Stimulated activated CD4-positive, alpha-beta T cell treated with anti-CD3 and anti-CD28 coated beads, TNF-alpha, amount 100 ng/mL, for 4 hours (primary cell): Measurements from ENCODE around the gene BACH2.
"Not testable (repeated sequence)": the region's sequence is repeated elsewhere in the genome, so short reads cannot be mapped to it uniquely, and the experiment has no call there.

Experiments
- DNase-seq, 3 experiments: peaks; one replicate each; pipeline ENCODE4 v3.0.0-alpha.2; 2020; ENCODE audit warnings: low read depth in 3 of 3

The BACH2 gene

DNA sequence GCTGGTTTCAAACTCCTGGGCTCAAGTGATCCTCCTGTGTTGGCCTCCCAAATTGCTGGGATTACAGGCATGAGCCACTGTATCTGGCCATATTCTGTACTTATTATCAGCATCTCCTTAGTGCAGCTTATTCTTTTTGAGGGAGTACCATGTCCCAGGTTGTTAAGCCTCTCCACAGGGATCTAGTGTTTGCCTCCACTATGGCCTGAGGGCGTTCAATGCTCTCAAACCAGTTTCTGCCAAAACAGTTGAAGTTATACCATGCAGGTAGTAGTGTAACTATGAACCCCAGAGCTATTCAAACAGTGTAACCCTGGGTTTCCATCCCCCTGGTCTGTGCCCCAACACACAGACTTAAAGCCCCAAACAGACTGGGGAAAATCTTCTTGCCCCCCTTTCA is 81.7 kb downstream of the BACH2 start:
- DNase-seq = no peak

GRCh38 chr6:90214461-90214860 is 82.2 kb downstream of the BACH2 start:
- no peak for DNase-seq

GRCh38 chr6:90212274-90212673 is 84.4 kb downstream of the BACH2 start:
- DNase-seq = no peak

DNA sequence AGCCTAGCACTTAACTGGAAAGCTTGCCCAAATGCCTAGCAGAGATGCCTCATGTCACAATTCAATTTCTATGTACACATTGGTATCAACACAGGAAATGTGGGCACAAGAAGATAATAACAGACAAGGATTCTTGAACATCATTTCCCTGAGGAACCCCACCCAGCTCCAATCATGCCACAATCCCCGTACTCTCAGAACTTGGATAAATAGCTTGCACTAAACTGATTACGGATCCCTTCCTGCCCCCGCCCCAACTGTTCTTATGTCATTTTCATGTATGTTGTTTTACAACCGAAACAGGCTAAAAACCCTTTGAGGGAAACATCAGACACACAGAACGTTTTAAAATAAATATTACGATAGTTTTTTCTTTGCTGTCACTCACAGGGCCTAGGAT is 87.1 kb downstream of the BACH2 start:
- no peak for DNase-seq

DNA sequence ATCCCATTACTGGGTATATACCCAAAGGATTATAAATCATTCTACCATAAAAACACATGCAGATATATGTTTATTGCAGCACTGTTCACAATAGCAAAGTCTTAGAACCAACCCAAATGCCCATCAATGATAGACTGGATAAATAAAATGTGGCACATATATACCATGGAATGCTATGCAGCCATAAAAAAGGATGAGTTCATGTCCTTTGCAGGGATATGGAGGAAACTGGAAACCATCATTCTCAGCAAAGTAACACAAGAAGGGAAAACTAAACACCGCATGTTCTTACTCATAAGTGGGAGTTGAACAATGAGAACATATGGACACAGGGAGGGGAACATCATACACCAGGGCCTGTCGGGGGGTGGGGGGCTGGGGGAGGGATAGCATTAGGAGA is 88.0 kb downstream of the BACH2 start:
- not testable (repeated sequence) for DNase-seq

- no peak for DNase-seq
Measured at GRCh38 chr6:90204327-90205056, 92.2 kb downstream of the BACH2 start.

GRCh38 chr6:90203672-90204071 is 93.0 kb downstream of the BACH2 start:
- DNase-seq = no peak

- DNase-seq = no peak
Measured at GRCh38 chr6:90202156-90202555, 94.5 kb downstream of the BACH2 start.

- no peak for DNase-seq
Measured at GRCh38 chr6:90199900-90200299, 96.7 kb downstream of the BACH2 start.

DNA sequence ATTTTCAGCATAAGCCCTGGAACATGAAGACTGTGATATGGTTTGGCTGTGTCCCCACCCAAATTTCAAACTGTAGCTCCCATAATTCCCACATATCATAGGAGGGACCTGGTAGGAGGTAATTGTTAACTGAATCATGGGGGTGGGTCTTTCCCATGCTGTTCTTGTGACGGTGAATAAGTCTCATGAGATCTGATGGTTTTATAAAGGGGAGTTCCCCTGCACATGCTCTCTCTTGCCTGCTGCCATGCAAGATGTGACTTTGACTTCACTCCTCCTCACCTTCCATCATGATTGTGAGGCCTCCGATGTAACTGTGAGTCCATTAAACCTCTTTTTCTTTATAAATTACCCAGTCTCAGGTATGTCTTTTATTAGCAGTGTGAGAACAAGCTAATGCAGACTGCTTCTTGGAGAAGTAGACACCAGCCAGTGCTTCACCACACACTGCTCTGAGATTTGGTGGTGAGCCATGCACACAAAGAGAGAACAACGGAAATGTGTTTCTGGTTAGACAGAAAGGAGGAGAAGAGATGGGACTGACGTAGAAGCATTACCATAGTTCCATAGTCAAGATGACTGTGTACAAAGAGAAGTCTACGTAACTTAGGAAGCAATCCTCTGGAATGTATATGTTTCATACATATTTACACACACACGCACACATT is 97.8 kb downstream of the BACH2 start:
- no peak for DNase-seq

GRCh38 chr6:90197854-90198496 is 98.7 kb downstream of the BACH2 start:
- no peak for DNase-seq

GRCh38 chr6:90195094-90195829 is 101.4 kb downstream of the BACH2 start:
- DNase-seq = no peak

DNA sequence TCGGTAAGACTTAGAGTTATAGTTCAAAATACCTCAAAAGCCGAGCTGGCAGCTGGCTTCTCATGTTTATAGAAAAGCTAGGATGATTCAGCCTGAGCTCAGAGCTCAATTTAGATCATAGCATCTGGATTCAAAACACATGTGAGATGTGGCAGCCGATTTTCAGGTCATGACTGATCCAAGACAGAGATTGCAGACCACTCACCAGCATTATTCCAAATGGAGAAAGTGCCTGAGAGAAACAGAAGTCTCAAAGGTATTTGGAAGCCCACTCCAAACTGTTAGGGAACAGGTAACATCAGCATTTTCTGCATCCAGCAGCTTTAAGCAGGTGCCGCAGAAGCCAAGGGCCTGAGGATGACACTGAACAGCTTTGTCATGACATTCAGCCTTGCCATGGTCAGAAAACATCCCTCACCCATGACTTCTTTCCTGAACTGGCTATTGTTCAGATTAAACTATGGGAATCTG is 102.2 kb downstream of the BACH2 start:
- DNase-seq = no peak

- no peak for DNase-seq
Measured at GRCh38 chr6:90193359-90193758, 103.3 kb downstream of the BACH2 start.

- no peak for DNase-seq
Measured at GRCh38 chr6:90192857-90193256, 103.8 kb downstream of the BACH2 start.

GRCh38 chr6:90190752-90191395 is 105.8 kb downstream of the BACH2 start:
- DNase-seq = no peak

DNA sequence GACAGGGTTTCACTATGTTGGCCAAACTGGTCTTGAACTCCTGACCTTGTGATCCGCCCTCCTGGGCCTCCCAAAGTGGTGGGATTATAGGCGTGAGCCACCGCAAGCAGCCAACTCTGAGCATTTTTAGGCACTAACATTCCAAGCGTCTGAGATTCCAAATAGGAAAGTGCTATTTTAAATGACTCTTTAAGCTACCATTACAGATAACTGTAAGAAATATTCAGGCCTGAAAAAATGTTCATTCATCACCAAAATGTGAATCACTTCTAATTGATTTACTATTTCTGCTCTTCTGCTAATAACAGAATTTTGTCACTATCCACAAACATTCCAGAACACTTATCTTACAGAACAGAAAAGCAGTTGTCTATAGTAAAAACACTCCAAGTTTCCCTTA is 106.5 kb downstream of the BACH2 start:
- no peak for DNase-seq

DNA sequence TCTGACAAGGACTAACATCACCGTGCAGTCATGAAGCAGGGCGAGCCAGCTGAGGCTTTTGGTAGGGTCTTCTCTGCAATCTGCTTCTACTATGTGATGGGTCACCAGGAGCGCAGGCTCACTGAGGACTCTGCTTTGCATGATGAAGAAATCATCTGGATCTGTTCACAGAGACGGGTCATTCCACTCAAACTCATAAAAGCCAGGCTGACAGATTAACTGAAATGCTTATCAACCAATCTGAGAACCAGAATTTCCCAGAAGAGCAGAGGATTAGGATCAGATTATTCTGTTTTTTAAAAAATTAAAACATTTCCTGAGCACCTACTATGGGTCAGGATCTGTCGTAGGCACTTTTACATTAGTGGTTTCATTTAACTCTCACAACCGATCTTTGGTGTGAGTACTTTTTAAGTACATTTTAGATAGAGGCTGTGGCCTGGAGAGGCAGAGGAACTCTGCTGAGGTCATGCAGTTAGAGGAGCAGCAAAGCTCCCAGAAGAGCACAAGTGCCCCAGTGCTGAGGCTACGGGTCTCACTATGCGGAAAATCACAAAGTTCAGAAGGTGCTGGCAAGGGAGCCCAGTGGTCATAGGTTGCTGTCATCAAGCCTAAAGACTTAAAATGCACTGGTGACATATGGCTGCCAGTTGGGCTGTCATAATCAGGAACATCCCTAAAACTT is 109.1 kb downstream of the BACH2 start:
- no peak for DNase-seq

- no peak for DNase-seq
Measured at GRCh38 chr6:90186637-90187371, 109.8 kb downstream of the BACH2 start.

DNA sequence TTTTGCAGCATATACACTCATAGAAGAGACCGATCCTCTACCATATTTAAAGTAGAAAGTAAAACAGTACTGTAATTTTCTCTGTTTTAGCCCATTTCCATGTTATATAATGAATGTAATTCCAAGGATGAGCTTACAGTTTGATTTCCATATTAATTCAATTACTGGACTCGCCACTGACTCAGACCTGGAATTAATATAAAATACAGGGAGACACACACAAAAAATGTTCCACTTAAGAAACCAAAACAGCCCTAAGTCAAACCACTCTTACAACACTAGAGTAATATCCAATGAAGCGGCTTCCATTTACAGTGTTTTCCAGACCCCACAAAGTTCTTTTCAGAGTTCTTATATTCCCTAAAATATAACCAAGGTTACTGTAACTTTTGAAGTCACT is 110.6 kb downstream of the BACH2 start:
- no peak for DNase-seq
